SK-N-MC (cell line): ENCODE measurements around the gene PTGES2.

Experiments
- DNase-seq: peaks from one replicate; pipeline ENCODE4 v3.0.0-alpha.2; 2011; ENCODE audit warnings: low read depth, low spot score
- H3K27ac ChIP-seq: fragments of 200-600 bp; sonication (generic); 2 replicates; pipeline ENCODE4 v1.5.1; 2016; ENCODE audit warnings: mixed run types
- H3K36me3 ChIP-seq: fragments of 200-600 bp; sonication (generic); 2 replicates; pipeline ENCODE4 v1.6.1; 2017; ENCODE audit warnings: antibody characterized with exemption, low read length, mixed read lengths; ENCODE audit not compliant: insufficient read depth
- H3K4me3 ChIP-seq: fragments of 200-600 bp; sonication (generic); 2 replicates; pipeline ENCODE4 v1.5.1; 2016
- H3K9ac ChIP-seq: fragments of 200-600 bp; sonication (generic); 2 replicates; pipeline ENCODE4 v1.8.0; 2017; ENCODE audit warnings: mixed run types, mixed read lengths; ENCODE audit not compliant: insufficient read length
- H3K9me3 ChIP-seq: fragments of 200-600 bp; sonication (generic); 2 replicates; pipeline ENCODE4 v1.6.1; 2017; ENCODE audit warnings: low read depth, mild to moderate bottlenecking, antibody characterized with exemption, low read length, moderate library complexity, mixed read lengths
- EZH2 ChIP-seq: fragments of 200-600 bp; sonication (generic); IDR thresholded peaks from one replicate; pipeline ENCODE4 v1.6.1; 2017; ENCODE audit warnings: antibody characterized with exemption
- FOXP2 ChIP-seq: optimal IDR thresholded peaks from 2 replicates; pipeline ENCODE3; 2011; ENCODE audit warnings: mild to moderate bottlenecking, moderate library complexity; ENCODE audit not compliant: insufficient read depth; ENCODE audit errors: extremely low read length, control extremely low read depth
- POLR2AphosphoS5 ChIP-seq: IDR thresholded peaks from 2 replicates; pipeline ENCODE4 v1.6.1; 2012; ENCODE audit warnings: mild to moderate bottlenecking, low read depth, low read length, borderline replicate concordance

Gene PTGES2

GRCh38 chr9:128164307-128164885 is 36.9 kb upstream of the PTGES2 start:
- Histone ChIP-seq H3K9me3 (no peaks in the 10 kb centered on the region), H3K4me3 (no peak overlapping the region), H3K9ac (no peak overlapping the region), H3K36me3 (peaks cover 32% of the 10 kb centered on the region; the same call in 1 of the 2 replicates), H3K27ac (no peak overlapping the region)
- TF ChIP-seq FOXP2 = no peak
- no peak for TF ChIP-seq POLR2AphosphoS5
- no peak for TF ChIP-seq EZH2
- DNase-seq = no peak

GRCh38 chr9:128163523-128164306 is 36.2 kb upstream of the PTGES2 start:
- no peak for TF ChIP-seq FOXP2
- Histone ChIP-seq H3K27ac (no peak overlapping the region), H3K36me3 (peaks cover 27% of the 10 kb centered on the region; the same call in 1 of the 2 replicates), H3K9ac (no peak overlapping the region), H3K4me3 (no peak overlapping the region), H3K9me3 (no peaks in the 10 kb centered on the region)
- DNase-seq = no peak

GRCh38 chr9:128163027-128163515 is 35.5 kb upstream of the PTGES2 start:
- H3K4me3 ChIP-seq = no peak overlapping the region
- H3K9me3 ChIP-seq = no peaks in the 10 kb centered on the region
- H3K27ac ChIP-seq = no peak overlapping the region
- H3K9ac ChIP-seq = no peak overlapping the region
- peaks cover 24% of the 10 kb centered on the region; the same call in 1 of the 2 replicates for H3K36me3 ChIP-seq
- no peak for DNase-seq
- TF ChIP-seq POLR2AphosphoS5 (no peak), EZH2 (no peak), FOXP2 (no peak)

- no peak overlapping the region for H3K9ac ChIP-seq
- no peaks in the 10 kb centered on the region for H3K9me3 ChIP-seq
- TF ChIP-seq EZH2 (no peak), POLR2AphosphoS5 (no peak), FOXP2 (no peak)
- DNase-seq = no peak
- no peak overlapping the region for H3K27ac ChIP-seq
- no peak overlapping the region for H3K4me3 ChIP-seq
- H3K36me3 ChIP-seq = peaks cover 24% of the 10 kb centered on the region; the same call in 1 of the 2 replicates
These were observed 34.9 kb upstream of the PTGES2 start for GRCh38 chr9:128162215-128163026.

GRCh38 chr9:128161215-128161902 is 33.8 kb upstream of the PTGES2 start:
- peak overlapping the region; percentile 81 for H3K9ac ChIP-seq
- no peak for DNase-seq
- H3K9me3 ChIP-seq = no peaks in the 10 kb centered on the region
- TF ChIP-seq POLR2AphosphoS5 = 0 out of 2 replicates have a peak, but pooled peaks have one; percentile 6
- TF ChIP-seq FOXP2 = no peak
- H3K4me3 ChIP-seq = peak overlapping the region; percentile 95
- peaks cover 14% of the 10 kb centered on the region; the same call in 1 of the 2 replicates for H3K36me3 ChIP-seq
- H3K27ac ChIP-seq = no peak overlapping the region

- no peak for DNase-seq
- Histone ChIP-seq H3K4me3 (peak overlapping the region; percentile 95), H3K9ac (peak overlapping the region; percentile 81), H3K9me3 (no peaks in the 10 kb centered on the region), H3K27ac (no peak overlapping the region), H3K36me3 (peaks cover 9% of the 10 kb centered on the region; the same call in 1 of the 2 replicates)
- TF ChIP-seq POLR2AphosphoS5 = no peak
- no peak for TF ChIP-seq FOXP2
- no peak for TF ChIP-seq EZH2
These were observed 33.1 kb upstream of the PTGES2 start for GRCh38 chr9:128160603-128160987.

- peaks cover 8% of the 10 kb centered on the region; the same call in 1 of the 2 replicates for H3K36me3 ChIP-seq
- peak within 1 kb of the TSS; percentile 54 for H3K27ac ChIP-seq
- H3K4me3 ChIP-seq = peak within 1 kb of the TSS; percentile 95
- H3K9ac ChIP-seq = peak within 1 kb of the TSS; percentile 81
- peak; percentile 18 for DNase-seq
- no peaks in the 10 kb centered on the region for H3K9me3 ChIP-seq
- TF ChIP-seq EZH2 (no peak), POLR2AphosphoS5 (peak; percentile 85)
These were observed 32.5 kb upstream of the PTGES2 start, which contains the start of gene BBLN for GRCh38 chr9:128159784-128160602. Gene BBLN (plus strand): TSS chr9:128160265. CDS start chr9:128160408, 143 bp downstream.

- peaks cover 8% of the 10 kb centered on the region; the same call in 1 of the 2 replicates for H3K36me3 ChIP-seq
- TF ChIP-seq EZH2 (no peak), POLR2AphosphoS5 (no peak), FOXP2 (no peak)
- peak overlapping the region; percentile 95 for H3K4me3 ChIP-seq
- no peaks in the 10 kb centered on the region for H3K9me3 ChIP-seq
- peak overlapping the region; percentile 61 for H3K9ac ChIP-seq
- H3K27ac ChIP-seq = peak overlapping the region; percentile 54
- DNase-seq = no peak
These were observed 31.9 kb upstream of the PTGES2 start for GRCh38 chr9:128159522-128159783.
